ENCODE data around the gene CEMIP2.
"Not testable (repeated sequence)": the region's sequence is repeated elsewhere in the genome, so short reads cannot be mapped to it uniquely, and the experiment has no call there.

Gene CEMIP2

DNA sequence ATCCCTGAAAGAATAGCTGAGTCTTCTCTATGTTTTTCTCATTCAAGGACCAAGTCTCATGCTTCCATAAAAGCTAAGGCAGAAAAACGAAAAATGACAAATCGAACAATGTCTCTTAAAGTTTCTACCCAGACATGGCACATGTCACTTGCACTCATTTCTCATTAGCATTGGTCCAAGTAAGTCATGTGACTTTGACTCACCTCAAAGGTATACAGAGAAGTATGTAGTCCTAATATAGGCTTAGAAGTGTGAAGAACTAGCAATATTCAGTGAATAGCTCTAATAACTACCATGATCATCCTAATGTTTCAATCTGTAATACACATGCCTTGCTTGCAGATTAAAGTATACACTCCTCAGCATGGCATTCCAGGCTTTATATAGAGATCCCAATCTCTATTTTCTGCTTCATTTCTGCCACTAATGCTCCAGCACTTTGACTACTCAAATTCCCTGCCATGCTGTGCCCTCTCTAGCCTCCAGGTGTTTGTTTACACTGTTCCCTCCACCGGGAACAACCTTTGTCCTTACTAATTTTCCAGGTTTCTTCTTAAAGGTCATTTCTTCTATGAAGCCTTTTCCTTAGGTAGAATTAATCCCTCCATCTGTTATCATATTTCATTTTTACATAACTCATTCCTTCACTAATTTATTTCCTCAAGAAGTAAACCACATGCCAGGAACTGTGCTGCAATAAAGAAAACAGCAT lies 98.9 kb downstream of the CEMIP2 start:
- no peak for DNase-seq (ENCODE audit: low read depth)

DNA sequence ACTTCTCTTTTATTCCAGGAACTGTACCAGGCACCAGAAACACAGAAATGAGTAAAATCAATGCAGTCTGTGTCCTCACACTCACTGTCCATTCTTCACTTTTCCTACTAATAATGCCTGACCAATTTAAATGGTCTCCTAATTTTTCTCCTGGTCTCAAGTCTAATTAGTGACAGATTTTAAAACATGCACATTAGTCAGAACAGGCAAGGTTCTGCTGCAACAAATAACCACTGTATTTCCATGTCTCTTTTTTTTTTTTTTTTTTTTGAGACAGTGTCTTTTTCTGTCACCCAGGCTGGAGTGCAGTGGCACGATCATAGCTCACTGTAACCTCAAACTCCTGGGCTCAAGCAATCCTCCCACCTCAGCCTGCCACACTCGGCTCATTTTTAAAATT lies 99.6 kb downstream of the CEMIP2 start:
- no peak for DNase-seq (ENCODE audit: low read depth)
- TF ChIP-seq, protein P1, sequence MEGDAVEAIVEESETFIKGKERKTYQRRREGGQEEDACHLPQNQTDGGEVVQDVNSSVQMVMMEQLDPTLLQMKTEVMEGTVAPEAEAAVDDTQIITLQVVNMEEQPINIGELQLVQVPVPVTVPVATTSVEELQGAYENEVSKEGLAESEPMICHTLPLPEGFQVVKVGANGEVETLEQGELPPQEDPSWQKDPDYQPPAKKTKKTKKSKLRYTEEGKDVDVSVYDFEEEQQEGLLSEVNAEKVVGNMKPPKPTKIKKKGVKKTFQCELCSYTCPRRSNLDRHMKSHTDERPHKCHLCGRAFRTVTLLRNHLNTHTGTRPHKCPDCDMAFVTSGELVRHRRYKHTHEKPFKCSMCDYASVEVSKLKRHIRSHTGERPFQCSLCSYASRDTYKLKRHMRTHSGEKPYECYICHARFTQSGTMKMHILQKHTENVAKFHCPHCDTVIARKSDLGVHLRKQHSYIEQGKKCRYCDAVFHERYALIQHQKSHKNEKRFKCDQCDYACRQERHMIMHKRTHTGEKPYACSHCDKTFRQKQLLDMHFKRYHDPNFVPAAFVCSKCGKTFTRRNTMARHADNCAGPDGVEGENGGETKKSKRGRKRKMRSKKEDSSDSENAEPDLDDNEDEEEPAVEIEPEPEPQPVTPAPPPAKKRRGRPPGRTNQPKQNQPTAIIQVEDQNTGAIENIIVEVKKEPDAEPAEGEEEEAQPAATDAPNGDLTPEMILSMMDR (IDR thresholded peaks at IDR 0.05; ENCODE audit: insufficient read depth, low read depth, low read length, missing control alignments) = no peak

More for the DNA sequence above, 98.9 kb downstream of the CEMIP2 start:
- TF ChIP-seq, protein P1 (IDR thresholded peaks at IDR 0.05; ENCODE audit: insufficient read depth, low read depth, low read length, missing control alignments) = no peak
- no peak overlapping the region for H3K4me3 ChIP-seq (ENCODE audit: low read depth, low read length)

DNA sequence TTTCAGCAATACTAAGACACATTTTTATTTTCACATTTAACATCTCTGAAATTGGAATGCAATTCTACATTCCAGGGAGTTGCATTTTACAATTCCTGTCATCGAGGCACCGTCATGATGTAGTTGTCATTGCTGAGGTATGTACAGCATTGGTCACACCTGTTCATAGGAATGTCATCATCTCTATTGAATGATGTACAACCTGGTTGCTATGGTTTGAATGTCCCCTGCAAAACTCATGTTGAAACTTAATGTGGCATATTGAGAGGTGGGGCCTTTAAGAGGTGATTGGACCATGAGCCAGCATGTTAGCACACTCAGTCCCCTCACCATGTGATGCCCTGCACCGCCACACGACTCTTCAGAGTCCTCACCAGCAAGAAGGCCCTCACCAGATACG lies 103.1 kb downstream of the CEMIP2 start:
- no peak for DNase-seq (ENCODE audit: low read depth)
- TF ChIP-seq, protein P1 (IDR thresholded peaks at IDR 0.05; ENCODE audit: insufficient read depth, low read depth, low read length, missing control alignments) = no peak
- no peak overlapping the region for H3K4me3 ChIP-seq (ENCODE audit: low read depth, low read length)

More for the DNA sequence above, 99.6 kb downstream of the CEMIP2 start:
- H3K4me3 ChIP-seq (ENCODE audit: low read depth, low read length) = no peak overlapping the region

DNA sequence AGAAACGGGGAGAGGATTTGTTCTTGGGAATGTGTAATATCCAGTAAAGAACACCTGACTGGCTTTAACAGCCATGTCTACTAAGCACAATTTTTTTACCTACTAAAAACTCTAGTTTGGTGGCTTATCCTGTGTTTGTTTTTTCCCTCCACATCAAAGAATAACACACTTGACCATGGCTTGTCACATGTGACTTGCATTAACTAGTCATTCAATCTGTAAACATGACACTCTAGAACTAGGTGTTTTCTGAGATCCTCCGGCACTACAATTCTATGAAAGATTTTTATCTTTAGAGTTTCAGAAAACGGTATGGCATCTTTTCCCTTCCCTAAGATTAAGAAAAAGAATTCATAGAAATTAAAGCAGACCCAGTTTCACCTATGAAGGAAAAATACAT lies 103.7 kb downstream of the CEMIP2 start:
- no peak overlapping the region for H3K4me3 ChIP-seq (ENCODE audit: low read depth, low read length)
- TF ChIP-seq, protein P1 (IDR thresholded peaks at IDR 0.05; ENCODE audit: insufficient read depth, low read depth, low read length, missing control alignments) = no peak
- no peak for DNase-seq (ENCODE audit: low read depth)

DNA sequence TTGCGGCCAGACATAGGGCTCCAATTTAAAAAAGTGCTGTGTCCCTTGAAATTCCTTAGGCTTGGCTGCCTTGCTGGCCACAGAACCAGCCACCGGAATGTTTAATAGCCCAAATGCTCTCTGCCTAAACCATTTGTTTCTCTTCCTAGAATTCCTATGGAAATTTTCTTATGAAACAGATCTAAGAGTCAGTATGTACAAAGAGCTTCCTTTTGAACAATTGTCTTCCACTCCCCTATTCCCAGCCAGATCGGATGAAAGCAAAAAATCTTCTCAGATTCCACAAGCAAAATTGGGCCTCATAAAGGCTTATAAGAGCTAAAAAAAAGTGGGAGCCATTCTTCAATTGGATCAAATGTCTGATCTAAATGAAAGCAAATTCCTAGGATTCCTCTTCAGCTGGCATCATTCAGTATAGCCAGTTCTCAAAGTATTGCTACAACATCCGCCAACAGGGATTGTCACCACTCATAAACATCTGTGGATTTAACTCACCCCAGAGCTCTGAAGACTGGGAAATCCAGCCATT lies 104.3 kb downstream of the CEMIP2 start:
- H3K4me3 ChIP-seq (ENCODE audit: low read depth, low read length) = no peak overlapping the region
- no peak for DNase-seq (ENCODE audit: low read depth)
- TF ChIP-seq, protein P1 (IDR thresholded peaks at IDR 0.05; ENCODE audit: insufficient read depth, low read depth, low read length, missing control alignments) = no peak

DNA sequence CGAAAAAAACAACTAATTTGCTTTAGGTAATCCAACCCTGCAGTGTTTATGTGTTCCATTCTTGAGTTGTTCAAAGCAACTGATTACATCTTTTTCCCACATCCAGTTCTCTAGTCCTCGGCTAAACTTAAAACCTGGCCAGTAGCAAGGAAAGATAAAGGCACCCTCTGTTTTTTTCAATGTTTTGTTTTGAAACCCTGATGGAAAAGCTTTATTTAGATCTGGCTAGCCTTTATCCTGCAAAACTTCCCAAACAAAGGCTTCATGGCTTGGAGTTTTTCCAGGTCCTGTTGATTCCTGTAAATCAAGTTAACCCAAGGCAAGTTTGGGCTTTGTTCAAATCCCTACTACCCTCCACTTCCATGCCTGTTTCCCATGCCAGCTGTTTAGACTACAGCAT lies 105.1 kb downstream of the CEMIP2 start:
- TF ChIP-seq, protein P1 (IDR thresholded peaks at IDR 0.05; ENCODE audit: insufficient read depth, low read depth, low read length, missing control alignments) = no peak
- DNase-seq (ENCODE audit: low read depth) = no peak
- H3K4me3 ChIP-seq (ENCODE audit: low read depth, low read length) = no peak overlapping the region

DNA sequence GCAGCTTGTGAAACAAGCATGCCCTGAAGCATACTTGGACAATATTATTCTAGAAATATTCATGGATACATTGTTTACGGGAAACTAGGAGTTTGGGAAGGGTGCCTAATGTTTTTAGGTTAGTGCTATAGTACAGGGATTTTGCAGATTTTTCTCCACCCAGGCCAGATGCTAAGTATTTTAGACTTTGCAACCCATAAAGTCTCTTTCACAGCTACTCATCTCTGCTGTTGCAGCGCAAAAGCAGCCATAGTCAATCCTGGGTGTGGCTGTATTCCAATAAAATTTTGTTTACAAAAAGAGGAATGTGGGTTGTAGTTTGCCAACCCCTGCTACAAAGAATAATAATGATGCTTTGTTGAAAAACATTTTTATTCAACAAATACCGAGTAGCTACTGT lies 106.2 kb downstream of the CEMIP2 start:
- no peak for DNase-seq (ENCODE audit: low read depth)
- H3K4me3 ChIP-seq (ENCODE audit: low read depth, low read length) = no peak overlapping the region
- TF ChIP-seq, protein P1 (IDR thresholded peaks at IDR 0.05; ENCODE audit: insufficient read depth, low read depth, low read length, missing control alignments) = no peak

DNA sequence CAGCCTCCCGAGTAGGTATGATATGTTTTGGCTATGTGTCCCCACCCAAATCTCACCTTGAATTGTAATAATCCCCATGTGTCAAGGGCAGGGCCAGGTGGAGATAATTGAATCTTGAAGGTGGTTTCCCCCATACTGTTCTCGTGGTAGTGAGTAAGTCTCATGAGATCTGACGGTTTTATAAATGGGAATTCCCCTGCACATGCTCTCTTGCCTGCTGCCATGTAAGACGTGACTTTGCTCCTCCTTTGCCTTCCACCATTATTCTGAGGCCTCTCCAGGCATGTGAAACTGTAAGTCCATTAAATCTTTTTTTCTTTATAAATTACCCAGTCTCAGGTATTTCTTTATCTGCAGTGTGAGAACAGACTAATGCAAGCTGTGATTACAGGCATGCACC lies 111.0 kb downstream of the CEMIP2 start:
- H3K4me3 ChIP-seq (ENCODE audit: low read depth, low read length); DNase-seq (ENCODE audit: low read depth): not testable (repeated sequence)
